A673 (cell line): ENCODE data around the gene COQ8A.

Source experiments
- EZH2 ChIP-seq: fragments of 200-600 bp; sonication (generic); IDR thresholded peaks from 2 replicates; pipeline ENCODE4 v1.6.1; 2017; ENCODE audit warnings: borderline replicate concordance, low read depth, mild to moderate bottlenecking, mixed read lengths, antibody characterized with exemption, low read length; ENCODE audit not compliant: poor library complexity, severe bottlenecking
- TF ChIP-seq, protein P1 (sequence below): fragments of 300-800, 200-600 bp; sonication (generic); conservative IDR thresholded peaks from 2 replicates; pipeline ENCODE4 v1.5.1; 2017; ENCODE audit warnings: low read depth, mild to moderate bottlenecking, antibody characterized with exemption, low read length, moderate library complexity, mixed read lengths

- TF ChIP-seq EZH2 = no peak
- TF ChIP-seq, protein P1, sequence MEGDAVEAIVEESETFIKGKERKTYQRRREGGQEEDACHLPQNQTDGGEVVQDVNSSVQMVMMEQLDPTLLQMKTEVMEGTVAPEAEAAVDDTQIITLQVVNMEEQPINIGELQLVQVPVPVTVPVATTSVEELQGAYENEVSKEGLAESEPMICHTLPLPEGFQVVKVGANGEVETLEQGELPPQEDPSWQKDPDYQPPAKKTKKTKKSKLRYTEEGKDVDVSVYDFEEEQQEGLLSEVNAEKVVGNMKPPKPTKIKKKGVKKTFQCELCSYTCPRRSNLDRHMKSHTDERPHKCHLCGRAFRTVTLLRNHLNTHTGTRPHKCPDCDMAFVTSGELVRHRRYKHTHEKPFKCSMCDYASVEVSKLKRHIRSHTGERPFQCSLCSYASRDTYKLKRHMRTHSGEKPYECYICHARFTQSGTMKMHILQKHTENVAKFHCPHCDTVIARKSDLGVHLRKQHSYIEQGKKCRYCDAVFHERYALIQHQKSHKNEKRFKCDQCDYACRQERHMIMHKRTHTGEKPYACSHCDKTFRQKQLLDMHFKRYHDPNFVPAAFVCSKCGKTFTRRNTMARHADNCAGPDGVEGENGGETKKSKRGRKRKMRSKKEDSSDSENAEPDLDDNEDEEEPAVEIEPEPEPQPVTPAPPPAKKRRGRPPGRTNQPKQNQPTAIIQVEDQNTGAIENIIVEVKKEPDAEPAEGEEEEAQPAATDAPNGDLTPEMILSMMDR = no peak
Measured at GRCh38 chr1:226939438-226940028, 561 bp upstream of the COQ8A start.
